ENCODE results near the gene PLXNA2.

The PLXNA2 gene

GRCh38 chr1:208133355-208133754 is 110.8 kb downstream of the PLXNA2 start:
- no peak for DNase-seq

- peak; percentile 82 for DNase-seq
Observed at GRCh38 chr1:208132287-208132882, 111.8 kb downstream of the PLXNA2 start.

GRCh38 chr1:208131621-208132286 is 112.4 kb downstream of the PLXNA2 start:
- peak; percentile 77 for DNase-seq

GRCh38 chr1:208129487-208129886 is 114.7 kb downstream of the PLXNA2 start:
- no peak for DNase-seq

GRCh38 chr1:208129060-208129459 is 115.1 kb downstream of the PLXNA2 start:
- DNase-seq, result peak; percentile 77

- peak; percentile 81 for DNase-seq
Observed at GRCh38 chr1:208127792-208128529, 116.2 kb downstream of the PLXNA2 start.

GRCh38 chr1:208127284-208127683 is 116.9 kb downstream of the PLXNA2 start:
- DNase-seq, result no peak

- DNase-seq, result no peak
Observed at GRCh38 chr1:208126108-208126507, 118.1 kb downstream of the PLXNA2 start.

- DNase-seq, result no peak
Observed at GRCh38 chr1:208122612-208123358, 121.4 kb downstream of the PLXNA2 start.

GRCh38 chr1:208121813-208122364 is 122.3 kb downstream of the PLXNA2 start:
- no peak for DNase-seq

GRCh38 chr1:208120431-208120790 is 123.8 kb downstream of the PLXNA2 start:
- no peak for DNase-seq

- no peak for DNase-seq
Observed at GRCh38 chr1:208118841-208119606, 125.2 kb downstream of the PLXNA2 start.

- DNase-seq, result no peak
Observed at GRCh38 chr1:208118306-208118705, 125.9 kb downstream of the PLXNA2 start.

GRCh38 chr1:208117826-208118225 is 126.4 kb downstream of the PLXNA2 start:
- no peak for DNase-seq

GRCh38 chr1:208117409-208117808 is 126.8 kb downstream of the PLXNA2 start:
- DNase-seq, result no peak

- DNase-seq, result no peak
Observed at GRCh38 chr1:208115924-208116640, 128.1 kb downstream of the PLXNA2 start.

- no peak for DNase-seq
Observed at GRCh38 chr1:208113011-208113410, 131.2 kb downstream of the PLXNA2 start.

GRCh38 chr1:208112401-208112800 is 131.8 kb downstream of the PLXNA2 start:
- DNase-seq, result no peak

GRCh38 chr1:208111646-208112190 is 132.5 kb downstream of the PLXNA2 start:
- no peak for DNase-seq

- peak; percentile 56 for DNase-seq
Observed at GRCh38 chr1:208110296-208110695, 133.9 kb downstream of the PLXNA2 start.

GRCh38 chr1:208108646-208109330 is 135.4 kb downstream of the PLXNA2 start:
- no peak for DNase-seq
